ENCODE results near the gene HOXA5. TPM values are rescaled to one million over a fixed set of nuclear protein-coding genes. Genes with fewer than 3 reads are reported as not detected.
A peak's percentile ranks its signal among the peaks of the same experiment; 100 is the strongest.

HOXA5 gene
- total RNA-seq, 1 donor from 2014 or later = 16.0 TPM

GRCh38 chr7:27156508-27156898 lies 13.0 kb upstream of the HOXA5 start, which contains the start of gene HOXA7:
Gene HOXA7, minus strand, starts transcription at chr7:27156675. Its CDS starts 130 bp downstream, at chr7:27156545.
- no peaks in the 10 kb centered on the region for H3K36me3 ChIP-seq
- H3K9me3 ChIP-seq = no peaks in the 10 kb centered on the region
- intact Hi-C loops (cut with DNase I) = loop anchor here (5.0 kb wide), 1 partner anchor 784 kb away; no protein-coding TSS in a partner anchor
- peaks cover 28% of the 10 kb centered on the region for H3K4me1 ChIP-seq
- peak within 1 kb of the TSS; percentile 55 for H3K4me3 ChIP-seq
- ATAC-seq = no peak
- peak; percentile 73 for DNase-seq
- no peak for TF ChIP-seq CTCF (IDR thresholded peaks at IDR 0.05)
- H3K27ac ChIP-seq = peak within 1 kb of the TSS; percentile 79
- H3K27me3 ChIP-seq = peaks cover 91% of the 10 kb centered on the region

- Histone ChIP-seq H3K4me3 (peak overlapping the region; percentile 55), H3K9me3 (no peaks in the 10 kb centered on the region), H3K4me1 (peaks cover 30% of the 10 kb centered on the region), H3K36me3 (no peaks in the 10 kb centered on the region), H3K27me3 (peaks cover 94% of the 10 kb centered on the region), H3K27ac (peak overlapping the region; percentile 79)
- intact Hi-C loops (cut with DNase I) = loop anchor here (5.0 kb wide), 1 partner anchor 784 kb away; no protein-coding TSS in a partner anchor
- TF ChIP-seq CTCF (IDR thresholded peaks at IDR 0.05) = no peak
- ATAC-seq (no peak), DNase-seq (peak; percentile 61)
These were observed 12.5 kb upstream of the HOXA5 start for GRCh38 chr7:27155816-27156507.

GRCh38 chr7:27154901-27155815 lies 11.7 kb upstream of the HOXA5 start:
- intact Hi-C loops (cut with DNase I) = loop anchor here (5.0 kb wide), 1 partner anchor 783 kb away; no protein-coding TSS in a partner anchor

GRCh38 chr7:27154369-27154768 lies 10.9 kb upstream of the HOXA5 start:
- DNase-seq (no peak), ATAC-seq (no peak)
- Histone ChIP-seq H3K27ac (no peak overlapping the region), H3K36me3 (no peaks in the 10 kb centered on the region), H3K4me3 (no peak overlapping the region), H3K9me3 (no peaks in the 10 kb centered on the region), H3K27me3 (peaks cover 91% of the 10 kb centered on the region), H3K4me1 (peaks cover 27% of the 10 kb centered on the region)
- TF ChIP-seq CTCF (IDR thresholded peaks at IDR 0.05) = no peak
- intact Hi-C loops (cut with DNase I) = no loop called here

More at GRCh38 chr7:27154901-27155815, 11.7 kb upstream of the HOXA5 start:
- Histone ChIP-seq H3K4me3 (peak overlapping the region; percentile 55), H3K27me3 (peaks cover 93% of the 10 kb centered on the region), H3K9me3 (no peaks in the 10 kb centered on the region), H3K36me3 (no peaks in the 10 kb centered on the region), H3K4me1 (peaks cover 30% of the 10 kb centered on the region), H3K27ac (peak overlapping the region; percentile 79)
- no peak for ATAC-seq
- DNase-seq = peak; percentile 63
- TF ChIP-seq CTCF (IDR thresholded peaks at IDR 0.05) = no peak

- Histone ChIP-seq H3K27me3 (peaks cover 93% of the 10 kb centered on the region), H3K9me3 (no peaks in the 10 kb centered on the region), H3K36me3 (no peaks in the 10 kb centered on the region), H3K4me3 (no peak overlapping the region), H3K27ac (no peak overlapping the region), H3K4me1 (peaks cover 27% of the 10 kb centered on the region)
- no peak for ATAC-seq
- DNase-seq = no peak
- intact Hi-C loops (cut with DNase I) = no loop called here
- no peak for TF ChIP-seq CTCF (IDR thresholded peaks at IDR 0.05)
These were observed 10.0 kb upstream of the HOXA5 start for GRCh38 chr7:27153526-27153925.
